ENCODE data around the gene PIGW. TPM values are rescaled to one million over a fixed set of nuclear protein-coding genes. Genes with fewer than 3 reads are reported as not detected.

Gene PIGW
- total and polyA plus RNA-seq, 9 of the 15 experiments (the other 6 are each of a cell fraction or from before 2014, with no cell fraction given), result 9.5 to 33.9 (median 21.2) TPM

DNA sequence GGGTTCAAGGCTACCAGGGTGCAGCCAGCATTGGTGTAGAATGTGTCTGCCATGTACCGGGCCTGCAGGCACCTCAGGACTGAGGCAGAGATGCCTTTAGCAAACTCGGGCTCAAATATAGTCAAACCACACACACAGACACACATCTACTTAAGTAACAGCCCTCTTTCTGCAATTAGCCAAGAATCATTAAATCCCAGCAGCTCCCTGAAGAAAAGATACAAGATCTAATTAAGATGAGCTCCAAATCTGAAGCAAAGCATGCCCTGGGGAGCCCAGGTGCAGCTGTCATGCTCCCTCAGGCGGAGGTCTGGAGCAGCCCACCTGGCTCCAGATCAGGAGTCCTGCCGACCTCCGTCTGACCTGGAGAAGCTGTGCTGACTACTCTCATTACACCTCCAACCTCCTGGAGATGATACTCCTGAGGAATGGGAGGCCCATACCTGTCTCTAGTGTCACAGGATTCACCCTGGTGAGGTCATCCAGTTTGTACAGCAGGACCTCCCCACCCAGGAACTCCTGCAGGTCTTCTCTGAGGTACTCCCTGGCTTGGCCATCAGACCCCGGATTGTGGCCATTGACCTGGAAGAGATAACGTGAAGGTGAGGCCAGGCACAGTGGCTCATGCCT, 7.1 kb upstream of the PIGW start:
- no peak for DNase-seq (ENCODE audit: extremely low read depth in 1 of 4, low spot score in 3 of 4)
- Histone ChIP-seq H3K4me1 (replicated peaks in 1 of 2; ENCODE audit: control insufficient read depth in 2 of 2, insufficient read depth in 2 of 2, low read length in 2 of 2) (peaks cover 8 to 20% of the 10 kb centered on the region in 2 experiments), H3K36me3 (ENCODE audit: control insufficient read depth, insufficient read depth, low read length) (peaks cover 94% of the 10 kb centered on the region), H3K79me2 (ENCODE audit: control insufficient read depth, insufficient read depth, low read length) (peaks cover 38% of the 10 kb centered on the region), H3K9me1 (ENCODE audit: control insufficient read depth, insufficient read depth, low read length) (no peaks in the 10 kb centered on the region), H3K9me3 (replicated peaks; ENCODE audit: control insufficient read depth, insufficient read depth, low read depth, low read length) (no peaks in the 10 kb centered on the region), H3K27ac (ENCODE audit: extremely low read depth, low read depth, low read length) (no peak overlapping the region; the same call in 2 of the 3 replicates), H2AFZ (ENCODE audit: low read depth, low read length) (no peak overlapping the region), H3K4me2 (ENCODE audit: insufficient read depth, low read length) (no peak overlapping the region), H4K20me1 (replicated peaks; ENCODE audit: control insufficient read depth, insufficient read depth, low read length) (0 out of 2 replicates have a peak, but pooled peaks cover 4% of the 10 kb centered on the region), H3K9ac (ENCODE audit: insufficient read depth in 1 of 2, low read depth in 2 of 2, low read length in 2 of 2) (peak overlapping the region in 1 of 2 experiments; percentile 45; a peak in 1 of 4 replicates), H3K4me3 (no peak overlapping the region), H3K27me3 (ENCODE audit: control insufficient read depth in 2 of 2, insufficient read depth in 2 of 2, low read length in 2 of 2) (no peaks in the 10 kb centered on the region)
- CTCF ChIA-PET (ENCODE audit: low intra/inter-chr PET ratio), result no interaction called here
- intact Hi-C loops (cut with micrococcal nuclease), result no loop called here
- POLR2A ChIA-PET, result no interaction called here
- 96% methylated on average over 7 of the region's 7 CpGs for WGBS (ENCODE audit: insufficient coverage, low coverage, missing lambda C conversion rate)
- FAIRE-seq, result no peak
- BruUV-seq (replicated peaks), result no TSS peak
- ATAC-seq, result no peak
- in situ Hi-C loops (cut with MboI), result no loop called here
- 0 out of 2 replicates have a peak, but pooled peaks have one; percentile 18 for TF ChIP-seq RBFOX2 (IDR thresholded peaks at IDR 0.05; ENCODE audit: low read depth, low read length)
- TF ChIP-seq, protein P1, sequence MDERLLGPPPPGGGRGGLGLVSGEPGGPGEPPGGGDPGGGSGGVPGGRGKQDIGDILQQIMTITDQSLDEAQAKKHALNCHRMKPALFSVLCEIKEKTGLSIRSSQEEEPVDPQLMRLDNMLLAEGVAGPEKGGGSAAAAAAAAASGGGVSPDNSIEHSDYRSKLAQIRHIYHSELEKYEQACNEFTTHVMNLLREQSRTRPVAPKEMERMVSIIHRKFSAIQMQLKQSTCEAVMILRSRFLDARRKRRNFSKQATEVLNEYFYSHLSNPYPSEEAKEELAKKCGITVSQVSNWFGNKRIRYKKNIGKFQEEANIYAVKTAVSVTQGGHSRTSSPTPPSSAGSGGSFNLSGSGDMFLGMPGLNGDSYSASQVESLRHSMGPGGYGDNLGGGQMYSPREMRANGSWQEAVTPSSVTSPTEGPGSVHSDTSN (CRISPR knock-in tag; IDR thresholded peaks at IDR 0.05; ENCODE audit: low read depth), result no peak
- TF ChIP-seq, protein P1 (tag; conservative IDR thresholded peaks at IDR 0.05; ENCODE audit: low read depth), result no peak
